Measurements from ENCODE around the gene SLC66A1.

DNA sequence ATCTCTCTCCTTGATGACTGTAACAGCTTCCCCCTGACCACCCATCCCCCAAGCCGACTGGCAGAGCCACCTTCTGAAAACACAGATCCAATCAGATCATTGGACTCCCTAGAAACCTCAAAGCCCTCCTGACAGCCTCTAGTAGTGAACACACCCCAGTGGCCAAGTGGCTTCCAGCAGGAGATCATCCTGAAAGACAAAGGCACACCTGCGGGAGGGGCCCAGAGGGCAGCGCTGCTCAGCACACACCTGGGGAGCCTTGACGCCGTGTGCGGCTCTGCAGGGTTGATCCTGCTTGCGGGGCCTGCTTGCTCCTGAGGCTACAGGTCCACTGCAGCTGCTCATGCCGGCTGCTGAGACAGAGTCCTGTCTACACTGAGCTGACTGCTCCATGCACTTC, 41.5 kb downstream of the SLC66A1 start:
- TF ChIP-seq, protein P1, sequence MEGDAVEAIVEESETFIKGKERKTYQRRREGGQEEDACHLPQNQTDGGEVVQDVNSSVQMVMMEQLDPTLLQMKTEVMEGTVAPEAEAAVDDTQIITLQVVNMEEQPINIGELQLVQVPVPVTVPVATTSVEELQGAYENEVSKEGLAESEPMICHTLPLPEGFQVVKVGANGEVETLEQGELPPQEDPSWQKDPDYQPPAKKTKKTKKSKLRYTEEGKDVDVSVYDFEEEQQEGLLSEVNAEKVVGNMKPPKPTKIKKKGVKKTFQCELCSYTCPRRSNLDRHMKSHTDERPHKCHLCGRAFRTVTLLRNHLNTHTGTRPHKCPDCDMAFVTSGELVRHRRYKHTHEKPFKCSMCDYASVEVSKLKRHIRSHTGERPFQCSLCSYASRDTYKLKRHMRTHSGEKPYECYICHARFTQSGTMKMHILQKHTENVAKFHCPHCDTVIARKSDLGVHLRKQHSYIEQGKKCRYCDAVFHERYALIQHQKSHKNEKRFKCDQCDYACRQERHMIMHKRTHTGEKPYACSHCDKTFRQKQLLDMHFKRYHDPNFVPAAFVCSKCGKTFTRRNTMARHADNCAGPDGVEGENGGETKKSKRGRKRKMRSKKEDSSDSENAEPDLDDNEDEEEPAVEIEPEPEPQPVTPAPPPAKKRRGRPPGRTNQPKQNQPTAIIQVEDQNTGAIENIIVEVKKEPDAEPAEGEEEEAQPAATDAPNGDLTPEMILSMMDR (IDR thresholded peaks at IDR 0.05; ENCODE audit: low read depth, low read length), result no peak
- TF ChIP-seq MYC (IDR thresholded peaks at IDR 0.05; ENCODE audit: low read depth, low read length) (no peak), POLR2A (IDR thresholded peaks at IDR 0.05; ENCODE audit: extremely low read depth, insufficient read length) (no peak)
- TF ChIP-seq, protein P2, sequence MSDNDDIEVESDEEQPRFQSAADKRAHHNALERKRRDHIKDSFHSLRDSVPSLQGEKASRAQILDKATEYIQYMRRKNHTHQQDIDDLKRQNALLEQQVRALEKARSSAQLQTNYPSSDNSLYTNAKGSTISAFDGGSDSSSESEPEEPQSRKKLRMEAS (IDR thresholded peaks at IDR 0.05; ENCODE audit: low read depth, low read length), result no peak

Data from NB4 (cell line).